GM12878 (cell line): Measurements from ENCODE around the gene PNLDC1. TPM values are rescaled to one million over a fixed set of nuclear protein-coding genes. Genes with fewer than 3 reads are reported as not detected.

ENCODE experiments used
- ATAC-seq: fragments of 200-7000 bp; cut with Tn5 transposase; 3 replicates; pipeline ENCODE4 v1.9.1; 2020; ENCODE audit warnings: mild to moderate bottlenecking, moderate library complexity
- BruUV-seq: library from RNA; stranded (reverse); fragments of 400-500 nt; replicated peaks from 2 replicates; lab custom pipeline; 2021; lab: Mats Ljungman, UMichigan
- CTCF ChIA-PET: fragments of 300-600 bp; sonication (Branson Sonifier 250); formaldehyde crosslinking; extraction: SDS; loops from one replicate; lab custom pipeline; 2021; ENCODE audit warnings: inconsistent platforms; lab: Yijun Ruan, JAX
- POLR2A ChIA-PET: fragments of 350-600 bp; formaldehyde crosslinking; extraction: SDS; loops from one replicate; lab custom pipeline; 2021; ENCODE audit warnings: inconsistent platforms; lab: Charles Lee
- RAD21 ChIA-PET: fragments of 300-600 bp; sonication (Branson Sonifier 250); formaldehyde crosslinking; loops from one replicate; lab custom pipeline; 2023; ENCODE audit warnings: antibody characterized with exemption; ENCODE audit not compliant: unreplicated experiment; lab: Charles Lee
- SMC1A ChIA-PET: fragments of 300-600 bp; sonication (Branson Sonifier 250); formaldehyde crosslinking; loops from one replicate; lab custom pipeline; 2023; ENCODE audit not compliant: unreplicated experiment, uncharacterized antibody; lab: Charles Lee
- DNase-seq: peaks from one replicate; pipeline ENCODE4 v3.0.0-alpha.2; 2011; ENCODE audit warnings: low read depth, low spot score
- FAIRE-seq: peaks from 3 replicates; lab custom pipeline; 2011; peaks lifted over from hg19 to GRCh38; lab: Jason Lieb, UNC
- H2AFZ ChIP-seq: 2 replicates; pipeline ENCODE4 v1.6.0; 2011; ENCODE audit warnings: low read depth, low read length, control low read depth; ENCODE audit not compliant: control insufficient read depth
- H3K27ac ChIP-seq: 2 replicates; pipeline ENCODE4 v1.5.1; 2011; ENCODE audit warnings: control low read depth; ENCODE audit not compliant: control insufficient read depth, insufficient read depth
- H3K27me3 ChIP-seq, 2 experiments: replicated peaks in 1 of 2; 2 replicates each; pipeline versions ENCODE4 v1.6.0 to v1.6.1; 2011; ENCODE audit warnings: low read length in 1 of 2; ENCODE audit not compliant: control insufficient read depth in 2 of 2, insufficient read depth in 2 of 2
- H3K36me3 ChIP-seq, 2 experiments: 2 replicates each; pipeline ENCODE4 v1.5.1; 2011; ENCODE audit warnings: low read length in 1 of 2; ENCODE audit not compliant: control insufficient read depth in 2 of 2, insufficient read depth in 2 of 2
- H3K4me1 ChIP-seq: 2 replicates; pipeline ENCODE4 v1.6.1; 2011; ENCODE audit warnings: mild to moderate bottlenecking, low read length, moderate library complexity, mixed read lengths; ENCODE audit not compliant: control insufficient read depth, insufficient read depth
- H3K4me2 ChIP-seq: 2 replicates; pipeline ENCODE4 v1.6.0; 2011; ENCODE audit warnings: control low read depth; ENCODE audit not compliant: control insufficient read depth, insufficient read depth
- H3K4me3 ChIP-seq: fragments of 200-600 bp; sonication (generic); 2 replicates; pipeline ENCODE4 v1.5.1; 2016
- H3K79me2 ChIP-seq: 2 replicates; pipeline ENCODE4 v1.6.0; 2011; ENCODE audit warnings: low read length; ENCODE audit not compliant: control insufficient read depth, insufficient read depth
- H3K9ac ChIP-seq: 2 replicates; pipeline ENCODE4 v1.8.0; 2011; ENCODE audit warnings: low read length, control low read depth, mixed read lengths; ENCODE audit not compliant: control insufficient read depth, insufficient read depth
- H3K9me3 ChIP-seq: replicated peaks from 3 replicates; pipeline ENCODE4 v1.5.1; 2011; ENCODE audit warnings: mild to moderate bottlenecking, low read length; ENCODE audit not compliant: control insufficient read depth, insufficient read depth
- H4K20me1 ChIP-seq: 2 replicates; pipeline ENCODE4 v1.6.0; 2011; ENCODE audit not compliant: control insufficient read depth, insufficient read depth
- BCL3 ChIP-seq: IDR thresholded peaks from 2 replicates; pipeline ENCODE4 v1.6.1; 2011; ENCODE audit warnings: borderline replicate concordance, low read depth, mild to moderate bottlenecking, moderate library complexity, low read length; ENCODE audit not compliant: insufficient read depth, poor library complexity, severe bottlenecking
- CEBPB ChIP-seq, 2 experiments: fragments of 150-350 bp in 1 of 2; IDR thresholded peaks; 2 replicates each; pipeline ENCODE4 v1.6.1; 2012 to 2014; ENCODE audit warnings: low read depth in 2 of 2, low read length in 2 of 2, borderline replicate concordance in 1 of 2, inconsistent platforms in 1 of 2
- EED ChIP-seq: sonication (generic); IDR thresholded peaks from 2 replicates; pipeline ENCODE4 v1.6.1; 2016; ENCODE audit warnings: antibody characterized with exemption, low read depth
- FOS ChIP-seq: IDR thresholded peaks from 3 replicates; pipeline ENCODE4 v1.6.1; 2011; ENCODE audit warnings: borderline replicate concordance; ENCODE audit not compliant: insufficient read length; ENCODE audit errors: extremely low read depth
- FOXM1 ChIP-seq: IDR thresholded peaks from 2 replicates; pipeline ENCODE4 v1.6.1; 2012; ENCODE audit warnings: low read depth, mild to moderate bottlenecking, inconsistent platforms, low read length, moderate library complexity
- MAX ChIP-seq: IDR thresholded peaks from 2 replicates; pipeline ENCODE4 v1.6.1; 2012; ENCODE audit warnings: low read depth, low read length, improper control_type of control experiment
- NR2C2 ChIP-seq: IDR thresholded peaks from 2 replicates; pipeline ENCODE4 v1.6.1; 2011; ENCODE audit warnings: borderline replicate concordance, low read depth; ENCODE audit not compliant: control insufficient read depth, insufficient read length
- RUNX3 ChIP-seq: IDR thresholded peaks from 2 replicates; pipeline ENCODE4 v1.6.1; 2012; ENCODE audit warnings: low read length, inconsistent platforms
- SMAD5 ChIP-seq: IDR thresholded peaks from 2 replicates; pipeline ENCODE4 v1.6.1; 2016; ENCODE audit warnings: antibody characterized with exemption, low read depth
- ZNF622 ChIP-seq: fragments of 450-650 bp; IDR thresholded peaks from 2 replicates; pipeline ENCODE4 v1.6.1; 2017; ENCODE audit warnings: mild to moderate bottlenecking, inconsistent platforms
- WGBS: methylation state at CpG from one replicate; pipeline ENCODE4 v1.1.6; 2016; ENCODE audit warnings: low lambda C conversion rate; ENCODE audit not compliant: insufficient replicate concordance, insufficient coverage; ENCODE audit errors: missing lambda C conversion rate; 5-methylcytosine and 5-hydroxymethylcytosine counted together
- in situ Hi-C: fragments of 300-500 bp; cut with MboI; formaldehyde crosslinking; loops from 9 replicates; pipeline ENCODE4 v1.14.3; 2018; ENCODE audit warnings: mixed read lengths
- intact Hi-C: fragments of 100-400 bp; cut with micrococcal nuclease; formaldehyde crosslinking; loops from one replicate; pipeline ENCODE4 v1.14.2; 2022; ENCODE audit not compliant: unreplicated experiment
- polyA plus RNA-seq, 11 experiments: library from polyadenylated mRNA; depleted of rRNA in 4 of 11; unstranded in 6 of 11; stranded (reverse) in 5 of 11; fragments of >200 nt; fragmentation: Nextera tagmentation in 4 of 11; fragmentation: Illumina TruSeq in 1 of 11; extraction: Ambion mirVana in 4 of 11; extraction: Trizol in 1 of 11; gene quantifications; 1 replicate in 1 of 11; 2 replicates in 10 of 11; pipeline versions ENCODE4 v1.2.1 to v1.2.3, GENCODE V29; 2011 to 2016; ENCODE audit warnings: inconsistent platforms in 2 of 11, missing spikeins in 2 of 11, low read depth in 1 of 11
- total RNA-seq, 4 experiments: library from RNA; depleted of rRNA in 3 of 4; stranded (reverse); fragments of >200 nt in 3 of 4; fragmentation: Illumina TruSeq in 1 of 4; extraction: Trizol in 1 of 4; gene quantifications; 2 replicates each; pipeline versions ENCODE4 v1.2.1 to v1.2.3, GENCODE V29; 2013 to 2021
- TF ChIP-seq, protein P1 (sequence below): fragments of 450-650 bp; formaldehyde crosslinking; IDR thresholded peaks from 2 replicates; pipeline ENCODE4 v1.4.0; 2022; ENCODE audit warnings: mild to moderate bottlenecking, moderate library complexity

PNLDC1 gene
- total and polyA plus RNA-seq, 10 of the 15 experiments (the other 5 are each of a cell fraction or from before 2014, with no cell fraction given): 0.06 to 0.25 (median 0.09) TPM; not detected in 2

DNA sequence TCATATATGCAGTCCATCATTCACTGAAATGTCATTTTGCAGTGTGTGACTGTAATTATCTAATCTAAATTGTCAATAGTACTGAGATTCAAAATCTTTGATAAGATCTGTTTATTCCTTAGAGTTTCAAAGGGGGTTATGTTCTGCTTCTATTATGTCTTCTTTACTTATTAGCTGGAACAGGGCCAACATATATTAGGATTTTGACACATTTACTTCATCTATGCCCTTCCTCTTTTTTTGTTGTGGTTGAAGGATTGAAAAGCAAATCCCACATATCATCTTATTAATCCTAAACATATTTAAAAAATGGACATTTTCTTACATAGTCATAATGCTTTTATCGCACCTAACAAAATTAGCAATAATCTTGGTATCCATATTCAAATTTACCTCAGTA, 60.4 kb downstream of the PNLDC1 start:
- Histone ChIP-seq H4K20me1 (no peaks in the 10 kb centered on the region), H3K9ac (no peak overlapping the region), H3K36me3 (no peaks in the 10 kb centered on the region), H3K4me3 (no peak overlapping the region), H3K4me2 (no peak overlapping the region), H3K27me3 (no peaks in the 10 kb centered on the region; a peak in 1 of 4 replicates), H3K4me1 (no peaks in the 10 kb centered on the region), H3K79me2 (no peaks in the 10 kb centered on the region), H2AFZ (no peak overlapping the region), H3K9me3 (no peaks in the 10 kb centered on the region; the same call in 2 of the 3 replicates), H3K27ac (no peak overlapping the region)
- DNase-seq (no peak), ATAC-seq (no peak), FAIRE-seq (no peak)
- in situ Hi-C loops: loop anchor here (5.0 kb wide), 1 partner anchor 597 kb away; no protein-coding TSS in a partner anchor
- ChIA-PET SMC1A (interaction anchor here (4.7 kb wide), 1 partner anchor 81 kb away, joined by 113 read pairs; no protein-coding TSS in a partner anchor), CTCF (interaction anchor here (1.7 kb wide), 1 partner anchor 8 kb away, joined by 5 read pairs; no protein-coding TSS in a partner anchor), POLR2A (no interaction called here), RAD21 (interaction anchor here (1.0 to 5.4 kb wide), 2 partner anchors 40 to 81 kb away, joined by 3 to 74 read pairs; no protein-coding TSS in a partner anchor)
- intact Hi-C loops: loop anchor here (5.0 kb wide), 1 partner anchor 672 kb away; no protein-coding TSS in a partner anchor
- BruUV-seq: no TSS peak
- 94% methylated on average over 1 of the region's 1 CpG for WGBS
- TF ChIP-seq FOS: no peak
- no peak for TF ChIP-seq EED
- no peak for TF ChIP-seq FOXM1

- WGBS: 36% methylated on average over 5 of the region's 5 CpGs
- Histone ChIP-seq H2AFZ (no peak overlapping the region), H3K27ac (no peak overlapping the region), H3K9ac (no peak overlapping the region), H3K4me3 (no peak overlapping the region), H3K27me3 (no peaks in the 10 kb centered on the region; a peak in 1 of 4 replicates), H3K4me2 (no peak overlapping the region), H3K79me2 (no peaks in the 10 kb centered on the region), H3K36me3 (no peaks in the 10 kb centered on the region), H3K4me1 (no peaks in the 10 kb centered on the region), H3K9me3 (no peaks in the 10 kb centered on the region), H4K20me1 (no peaks in the 10 kb centered on the region)
- ChIA-PET POLR2A (no interaction called here), RAD21 (interaction anchor here (5.4 kb wide), 1 partner anchor 79 kb away, joined by 74 read pairs; no protein-coding TSS in a partner anchor), CTCF (interaction anchor here (0.5 to 1.7 kb wide), 5 partner anchors 10 to 297 kb away, joined by 3 to 6 read pairs (median 4); no protein-coding TSS in a partner anchor), SMC1A (interaction anchor here (1.0 to 4.7 kb wide), 5 partner anchors 10 to 594 kb away, joined by 3 to 113 read pairs (median 5); no protein-coding TSS in a partner anchor)
- DNase-seq (no peak), FAIRE-seq (no peak), ATAC-seq (no peak)
- intact Hi-C loops: loop anchor here (5.0 kb wide), 1 partner anchor 670 kb away; no protein-coding TSS in a partner anchor
- in situ Hi-C loops: loop anchor here (5.0 kb wide), 1 partner anchor 595 kb away; no protein-coding TSS in a partner anchor
- no TSS peak for BruUV-seq
- no peak for TF ChIP-seq MAX
- TF ChIP-seq ZNF622: no peak
- TF ChIP-seq RUNX3: no peak
- TF ChIP-seq BCL3: no peak
- TF ChIP-seq NR2C2: no peak
- no peak for TF ChIP-seq CEBPB (IDR thresholded peaks at IDR 0.05; ENCODE audit: borderline replicate concordance in 1 of 2, low read depth in 2 of 2, low read length in 2 of 2)
- TF ChIP-seq, protein P1, sequence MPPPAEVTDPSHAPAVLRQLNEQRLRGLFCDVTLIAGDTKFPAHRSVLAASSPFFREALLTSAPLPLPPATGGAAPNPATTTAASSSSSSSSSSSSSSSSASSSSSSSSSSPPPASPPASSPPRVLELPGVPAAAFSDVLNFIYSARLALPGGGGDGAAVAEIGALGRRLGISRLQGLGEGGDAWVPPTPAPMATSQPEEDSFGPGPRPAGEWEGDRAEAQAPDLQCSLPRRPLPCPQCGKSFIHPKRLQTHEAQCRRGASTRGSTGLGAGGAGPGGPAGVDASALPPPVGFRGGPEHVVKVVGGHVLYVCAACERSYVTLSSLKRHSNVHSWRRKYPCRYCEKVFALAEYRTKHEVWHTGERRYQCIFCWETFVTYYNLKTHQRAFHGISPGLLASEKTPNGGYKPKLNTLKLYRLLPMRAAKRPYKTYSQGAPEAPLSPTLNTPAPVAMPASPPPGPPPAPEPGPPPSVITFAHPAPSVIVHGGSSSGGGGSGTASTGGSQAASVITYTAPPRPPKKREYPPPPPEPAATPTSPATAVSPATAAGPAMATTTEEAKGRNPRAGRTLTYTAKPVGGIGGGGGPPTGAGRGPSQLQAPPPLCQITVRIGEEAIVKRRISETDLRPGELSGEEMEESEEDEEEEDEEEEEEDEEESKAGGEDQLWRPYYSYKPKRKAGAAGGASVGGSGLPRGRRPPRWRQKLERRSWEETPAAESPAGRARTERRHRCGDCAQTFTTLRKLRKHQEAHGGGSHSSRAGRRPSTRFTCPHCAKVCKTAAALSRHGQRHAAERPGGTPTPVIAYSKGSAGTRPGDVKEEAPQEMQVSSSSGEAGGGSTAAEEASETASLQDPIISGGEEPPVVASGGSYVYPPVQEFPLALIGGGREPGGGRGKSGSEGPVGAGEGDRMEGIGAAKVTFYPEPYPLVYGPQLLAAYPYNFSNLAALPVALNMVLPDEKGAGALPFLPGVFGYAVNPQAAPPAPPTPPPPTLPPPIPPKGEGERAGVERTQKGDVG (CRISPR knock-in tag): no peak
- TF ChIP-seq SMAD5: no peak
Measured at GRCh38 chr6:159862103-159862502, 62.0 kb downstream of the PNLDC1 start.
